Calu3 (cell line): Measurements from ENCODE around the gene SMIM15. TPM values are rescaled to one million over a fixed set of nuclear protein-coding genes. Genes with fewer than 3 reads are reported as not detected.

Source experiments
- BruUV-seq: library from RNA; stranded (reverse); fragments of 400-500 nt; replicated peaks from 2 replicates; lab custom pipeline; 2021; lab: Mats Ljungman, UMichigan
- CTCF ChIA-PET: fragments of 300-600 bp; sonication (Branson Sonifier 250); formaldehyde crosslinking; loops from one replicate; lab custom pipeline; 2022; ENCODE audit warnings: antibody characterized with exemption; lab: Charles Lee
- DNase-seq: peaks from one replicate; pipeline ENCODE4 v3.0.0; 2022
- H3K27ac Mint-ChIP-seq: one replicate; pipeline ENCODE4 v1.8.0; 2022; ENCODE audit warnings: mixed read lengths; ENCODE audit not compliant: unreplicated experiment
- H3K27me3 Mint-ChIP-seq: one replicate; pipeline ENCODE4 v1.8.0; 2022; ENCODE audit warnings: mixed read lengths; ENCODE audit not compliant: unreplicated experiment
- H3K36me3 Mint-ChIP-seq: one replicate; pipeline ENCODE4 v1.8.0; 2022; ENCODE audit warnings: mild to moderate bottlenecking, moderate library complexity, mixed read lengths; ENCODE audit not compliant: insufficient read depth, unreplicated experiment
- H3K4me1 Mint-ChIP-seq: one replicate; pipeline ENCODE4 v1.8.0; 2022; ENCODE audit warnings: mild to moderate bottlenecking, low read depth, mixed read lengths; ENCODE audit not compliant: unreplicated experiment
- H3K4me3 Mint-ChIP-seq: one replicate; pipeline ENCODE4 v1.8.0; 2022; ENCODE audit warnings: mild to moderate bottlenecking, low read depth, moderate library complexity, mixed read lengths; ENCODE audit not compliant: unreplicated experiment
- H3K9me3 Mint-ChIP-seq: one replicate; pipeline ENCODE4 v1.8.0; 2022; ENCODE audit warnings: low read depth, mixed read lengths; ENCODE audit not compliant: unreplicated experiment
- CTCF ChIP-seq: fragments of 200-600 bp; IDR thresholded peaks from one replicate; pipeline ENCODE4 v1.8.0; 2022; ENCODE audit warnings: antibody characterized with exemption; ENCODE audit not compliant: unreplicated experiment
- intact Hi-C: fragments of 100-400 bp; cut with micrococcal nuclease; formaldehyde crosslinking; loops from one replicate; pipeline ENCODE4 v1.10.0; 2022; ENCODE audit not compliant: unreplicated experiment
- total RNA-seq: library from RNA; stranded (reverse); gene quantifications from 2 replicates; pipeline ENCODE4 v1.2.3, GENCODE V29; 2022

Gene SMIM15
- total RNA-seq, 1 experiment from 2014 or later, result 89.6 TPM

GRCh38 chr5:61141801-61142200 is 20.5 kb downstream of the SMIM15 start:
- Mint-ChIP-seq H3K4me3 (no peak overlapping the region), H3K4me1 (peaks cover 14% of the 10 kb centered on the region), H3K36me3 (no peaks in the 10 kb centered on the region), H3K9me3 (no peaks in the 10 kb centered on the region), H3K27ac (no peak overlapping the region), H3K27me3 (no peaks in the 10 kb centered on the region)
- intact Hi-C loops, result no loop called here
- no peak for DNase-seq
- CTCF ChIA-PET, result no interaction called here
- BruUV-seq, result no TSS peak
- no peak for TF ChIP-seq CTCF

GRCh38 chr5:61139931-61140330 is 22.3 kb downstream of the SMIM15 start:
- CTCF ChIA-PET, result no interaction called here
- intact Hi-C loops, result loop anchor here (5.0 to 10.0 kb wide), 2 partner anchors 83 to 185 kb away; no protein-coding TSS in a partner anchor
- Mint-ChIP-seq H3K4me1 (peaks cover 14% of the 10 kb centered on the region), H3K27ac (no peak overlapping the region), H3K27me3 (no peaks in the 10 kb centered on the region), H3K9me3 (no peaks in the 10 kb centered on the region), H3K36me3 (no peaks in the 10 kb centered on the region), H3K4me3 (no peak overlapping the region)
- no peak for TF ChIP-seq CTCF
- DNase-seq, result no peak
- no TSS peak for BruUV-seq

GRCh38 chr5:61139094-61139873 is 23.0 kb downstream of the SMIM15 start:
- DNase-seq, result no peak
- H3K4me3 Mint-ChIP-seq, result no peak overlapping the region

GRCh38 chr5:61137835-61138234 is 24.4 kb downstream of the SMIM15 start:
- no peak for DNase-seq

More at GRCh38 chr5:61139094-61139873, 23.0 kb downstream of the SMIM15 start:
- Mint-ChIP-seq H3K27ac (no peak overlapping the region), H3K27me3 (no peaks in the 10 kb centered on the region), H3K4me1 (peaks cover 14% of the 10 kb centered on the region), H3K9me3 (no peaks in the 10 kb centered on the region), H3K36me3 (no peaks in the 10 kb centered on the region)
- no peak for TF ChIP-seq CTCF
- BruUV-seq, result no TSS peak
- intact Hi-C loops, result loop anchor here (5.0 to 10.0 kb wide), 2 partner anchors 82 to 184 kb away; no protein-coding TSS in a partner anchor
- CTCF ChIA-PET, result no interaction called here

More at GRCh38 chr5:61137835-61138234, 24.4 kb downstream of the SMIM15 start:
- Mint-ChIP-seq H3K36me3 (no peaks in the 10 kb centered on the region), H3K4me3 (no peak overlapping the region), H3K27ac (no peak overlapping the region), H3K4me1 (peaks cover 15% of the 10 kb centered on the region), H3K9me3 (no peaks in the 10 kb centered on the region), H3K27me3 (no peaks in the 10 kb centered on the region)
- TF ChIP-seq CTCF, result no peak
- intact Hi-C loops, result loop anchor here (5.0 to 10.0 kb wide), 2 partner anchors 81 to 183 kb away; no protein-coding TSS in a partner anchor
- CTCF ChIA-PET, result interaction anchor here (0.6 kb wide), 1 partner anchor 141 kb away, joined by 3 read pairs; no protein-coding TSS in a partner anchor
- no TSS peak for BruUV-seq
